PC-9 (cell line): ENCODE results near the gene TMEM59L.

ENCODE experiments used
- CTCF ChIP-seq: fragments of 200-600 bp; sonication (generic); conservative IDR thresholded peaks from 2 replicates; pipeline ENCODE4 v1.6.1; 2017; ENCODE audit warnings: mixed run types, antibody characterized with exemption, mild to moderate bottlenecking, moderate library complexity
- EZH2 ChIP-seq: fragments of 200-600 bp; sonication (generic); IDR thresholded peaks from 2 replicates; pipeline ENCODE4 v1.8.0; 2017; ENCODE audit warnings: antibody characterized with exemption, low read depth

GRCh38 chr19:18587561-18587960 is 25.1 kb upstream of the TMEM59L start:
- TF ChIP-seq CTCF (no peak), EZH2 (no peak)
